OCI-LY7 (cell line): ENCODE measurements around the gene FOXN1. TPM values are rescaled to one million over a fixed set of nuclear protein-coding genes. Genes with fewer than 3 reads are reported as not detected.

Experiments
- BruUV-seq: library from RNA; stranded (reverse); fragments of 400-500 nt; replicated peaks from 2 replicates; lab custom pipeline; 2021; lab: Mats Ljungman, UMichigan
- CTCF ChIA-PET: fragments of 300-600 bp; sonication (Branson Sonifier 250); formaldehyde crosslinking; loops from one replicate; lab custom pipeline; 2022; ENCODE audit warnings: antibody characterized with exemption; ENCODE audit not compliant: unreplicated experiment; lab: Charles Lee
- POLR2A ChIA-PET: fragments of 300-600 bp; sonication (Branson Sonifier 250); formaldehyde crosslinking; loops from one replicate; lab custom pipeline; 2022; ENCODE audit warnings: antibody characterized with exemption; lab: Charles Lee
- DNase-seq: peaks from one replicate; pipeline ENCODE4 v3.0.0-alpha.2; 2015; ENCODE audit warnings: low spot score
- H2AFZ ChIP-seq: fragments of 200-600 bp; sonication (generic), shearing (Covaris generic); 2 replicates; pipeline ENCODE4 v1.6.1; 2014; ENCODE audit warnings: mild to moderate bottlenecking, antibody characterized with exemption, low read length, moderate library complexity
- H3K27ac ChIP-seq: fragments of 200-600 bp; sonication (generic); 2 replicates; pipeline ENCODE4 v1.5.1; 2014; ENCODE audit warnings: mixed run types, low read depth, mild to moderate bottlenecking, moderate library complexity, low read length, inconsistent platforms; ENCODE audit not compliant: poor library complexity, severe bottlenecking
- H3K36me3 ChIP-seq: fragments of 200-600 bp; sonication (generic); 2 replicates; pipeline ENCODE4 v1.6.1; 2014; ENCODE audit warnings: mild to moderate bottlenecking, antibody characterized with exemption, low read length, moderate library complexity, mixed read lengths; ENCODE audit not compliant: insufficient read depth
- H3K4me1 ChIP-seq: fragments of 200-600 bp; sonication (generic); 2 replicates; pipeline ENCODE4 v1.5.1; 2014; ENCODE audit warnings: mild to moderate bottlenecking, low read length; ENCODE audit not compliant: insufficient read depth, poor library complexity, severe bottlenecking
- H3K4me2 ChIP-seq: fragments of 200-600 bp; sonication (generic); 2 replicates; pipeline ENCODE4 v1.6.1; 2014; ENCODE audit warnings: mild to moderate bottlenecking, low read length
- H3K4me3 ChIP-seq: fragments of 200-600 bp; sonication (generic); 2 replicates; pipeline ENCODE4 v1.5.1; 2014; ENCODE audit warnings: mild to moderate bottlenecking, low read depth, low read length; ENCODE audit not compliant: poor library complexity, severe bottlenecking
- H3K79me2 ChIP-seq: fragments of 200-600 bp; sonication (generic); 2 replicates; pipeline ENCODE4 v1.6.1; 2016; ENCODE audit warnings: low read depth, mild to moderate bottlenecking, low read length, moderate library complexity, mixed read lengths; ENCODE audit not compliant: insufficient read depth
- H3K9me2 ChIP-seq: fragments of 200-600 bp; sonication (generic); 2 replicates; pipeline ENCODE4 v1.6.1; 2016; ENCODE audit warnings: mild to moderate bottlenecking, low read length, mixed read lengths; ENCODE audit not compliant: insufficient read depth
- H3K9me3 ChIP-seq: fragments of 200-600 bp; sonication (generic); 2 replicates; pipeline ENCODE4 v1.6.1; 2014; ENCODE audit warnings: mild to moderate bottlenecking, mixed run types, low read length, mixed read lengths
- H4K20me1 ChIP-seq: fragments of 200-600 bp; sonication (generic); 2 replicates; pipeline ENCODE4 v1.6.1; 2014; ENCODE audit warnings: mild to moderate bottlenecking, antibody characterized with exemption, low read length, moderate library complexity, mixed read lengths; ENCODE audit not compliant: insufficient read depth
- CTCF ChIP-seq: fragments of 200-600 bp; sonication (generic); conservative IDR thresholded peaks from 2 replicates; pipeline ENCODE4 v1.5.1; 2014; ENCODE audit warnings: mild to moderate bottlenecking, antibody characterized with exemption, low read length, moderate library complexity, mixed read lengths
- EZH2phosphoT487 ChIP-seq: fragments of 200-600 bp; sonication (generic); IDR thresholded peaks from 2 replicates; pipeline ENCODE4 v1.6.1; 2018; ENCODE audit warnings: low read depth, borderline replicate concordance, mild to moderate bottlenecking, mixed run types, antibody characterized with exemption, low read length, moderate library complexity, mixed read lengths
- intact Hi-C: fragments of 100-400 bp; cut with micrococcal nuclease; formaldehyde crosslinking; loops from one replicate; pipeline ENCODE4 v1.10.0; 2022; ENCODE audit not compliant: unreplicated experiment
- total RNA-seq, 2 experiments: library from RNA; depleted of rRNA in 1 of 2; stranded (reverse); fragments of >200 nt in 1 of 2; shearing (Covaris generic) in 1 of 2; gene quantifications; 2 replicates each; pipeline ENCODE4 v1.2.3, GENCODE V29; 2014 to 2022

FOXN1 gene
- total RNA-seq, 2 experiments from 2014 or later: not detected

- no peak overlapping the region for H3K27ac ChIP-seq
- no peak overlapping the region for H3K4me2 ChIP-seq
- no peaks in the 10 kb centered on the region for H3K79me2 ChIP-seq
- no peak for TF ChIP-seq EZH2phosphoT487
- no peak for TF ChIP-seq CTCF
- POLR2A ChIA-PET: interaction anchor here (0.7 kb wide), 1 partner anchor 291 kb away, joined by 4 read pairs; no protein-coding TSS in a partner anchor
- H4K20me1 ChIP-seq: no peaks in the 10 kb centered on the region
- no peak overlapping the region for H3K4me3 ChIP-seq
- intact Hi-C loops: no loop called here
- H3K9me3 ChIP-seq: no peaks in the 10 kb centered on the region
- H3K4me1 ChIP-seq: no peaks in the 10 kb centered on the region
- no peak overlapping the region for H2AFZ ChIP-seq
- BruUV-seq: no TSS peak
- no peaks in the 10 kb centered on the region for H3K9me2 ChIP-seq
- CTCF ChIA-PET: no interaction called here
- no peak for DNase-seq
- H3K36me3 ChIP-seq: no peaks in the 10 kb centered on the region
Measured at GRCh38 chr17:28476076-28476865, 29.9 kb upstream of the FOXN1 start.

GRCh38 chr17:28477928-28478327, 28.2 kb upstream of the FOXN1 start:
- CTCF ChIA-PET: no interaction called here
- BruUV-seq: no TSS peak
- Histone ChIP-seq H3K4me3 (no peak overlapping the region), H3K36me3 (no peaks in the 10 kb centered on the region), H2AFZ (no peak overlapping the region), H4K20me1 (no peaks in the 10 kb centered on the region), H3K4me2 (no peak overlapping the region), H3K9me2 (no peaks in the 10 kb centered on the region), H3K9me3 (no peaks in the 10 kb centered on the region), H3K27ac (no peak overlapping the region), H3K4me1 (no peaks in the 10 kb centered on the region), H3K79me2 (no peaks in the 10 kb centered on the region)
- TF ChIP-seq EZH2phosphoT487 (no peak), CTCF (no peak)
- intact Hi-C loops: no loop called here
- no peak for DNase-seq
- POLR2A ChIA-PET: no interaction called here
